Ovary (tissue), 9 donors: ENCODE data around the gene RCN1. TPM values are rescaled to one million over a fixed set of nuclear protein-coding genes. Genes with fewer than 3 reads are reported as not detected.

ENCODE experiments used
- DNase-seq, 5 donors: peaks; one replicate each; pipeline ENCODE4 v3.0.0-alpha.2; 2019 to 2020
- H3K27ac ChIP-seq, 2 donors: fragments of 200-600 bp; one replicate each; pipeline versions ENCODE4 v1.5.1 to v1.8.0; 2019 to 2022
- H3K27me3 ChIP-seq: fragments of 200-600 bp; one replicate; pipeline ENCODE4 v1.8.0; 2022
- H3K36me3 ChIP-seq: fragments of 200-600 bp; sonication (generic); one replicate; pipeline ENCODE4 v1.5.1; 2019
- H3K4me1 ChIP-seq: one replicate; pipeline ENCODE4 v1.8.1; 2013; ENCODE audit warnings: mild to moderate bottlenecking, moderate library complexity; ENCODE audit not compliant: insufficient read depth
- H3K4me3 ChIP-seq: fragments of 200-600 bp; sonication (generic); one replicate; pipeline ENCODE4 v1.5.1; 2017
- H3K9me3 ChIP-seq, 2 donors: fragments of 200-600 bp in 1 of 2; sonication (generic) in 1 of 2; one replicate each; pipeline versions ENCODE4 v1.5.1 to v1.8.1; 2013 to 2019; ENCODE audit warnings: mild to moderate bottlenecking in 1 of 2, moderate library complexity in 1 of 2
- CTCF ChIP-seq, 3 donors: fragments of 450-650 bp in 2 of 3; fragments of 200-600 bp in 1 of 3; IDR thresholded peaks; one replicate each; pipeline versions ENCODE4 v1.5.1 to v1.8.0; 2016 to 2022; ENCODE audit warnings: antibody characterized with exemption in 3 of 3, mild to moderate bottlenecking in 1 of 3
- EP300 ChIP-seq: sonication (generic); formaldehyde crosslinking; IDR thresholded peaks from one replicate; pipeline ENCODE4 v1.6.1; 2017; ENCODE audit warnings: antibody characterized with exemption
- POLR2A ChIP-seq: fragments of 450-650 bp; IDR thresholded peaks from one replicate; pipeline ENCODE4 v1.6.1; 2017; ENCODE audit warnings: antibody characterized with exemption, mild to moderate bottlenecking, moderate library complexity
- WGBS, 3 donors: extraction: QIAGEN DNeasy Blood & Tissue Kit in 1 of 3; methylation state at CpG; one replicate each; pipeline versions ENCODE4 v1.1.5 to v1.1.7; 2013 to 2017; 5-methylcytosine and 5-hydroxymethylcytosine counted together
- intact Hi-C, 4 donors: fragments of 100-400 bp; cut with DNase I; formaldehyde crosslinking; loops; one replicate each; pipeline versions ENCODE4 v1.11.0 to v1.15.1; 2022 to 2023
- polyA plus RNA-seq, 2 donors: library from polyadenylated mRNA; stranded (reverse); fragments of 200-250 nt in 1 of 2; fragments of 350-450 nt in 1 of 2; fragmentation: Illumina TruSeq in 1 of 2; extraction: RNeasy Lipid Tissue Mini Kit (QIAGEN cat#74804) in 1 of 2; gene quantifications; one replicate each; pipeline ENCODE4 v1.2.3, GENCODE V29; 2013 to 2014
- total RNA-seq, 7 donors: library from RNA; depleted of rRNA in 2 of 7; stranded (reverse); fragments of >200 nt in 2 of 7; fragmentation: NEBNext Ultra II Directional in 3 of 7; extraction: Animal tissue kit (Norgen Biotek cat#: 25700) in 3 of 7; gene quantifications; one replicate each; pipeline versions ENCODE4 v1.1.0 to v1.2.4, GENCODE V29; 2016 to 2023
- donor health status: DM: no; HTN: no; CAD: no; lungs with moderate emphysema.
- donor health status: DM: no; HTN: no; CAD: no.
- donor health status: Bipolar disorder and iron deficiency.
- donor health status: DM: yes; HTN: yes; CAD: no.
- donor health status: DM: no; HTN: no; CAD: no.
- donor health status: DM: yes; HTN: yes; CAD: no.

RCN1 gene
- total and polyA plus RNA-seq, 9 donors = 49.7 to 221 (median 89.6) TPM

GRCh38 chr11:32122200-32122599 is 31.3 kb downstream of the RCN1 start:
- intact Hi-C loops = no loop called here
- Histone ChIP-seq H3K36me3 (no peaks in the 10 kb centered on the region), H3K9me3 (no peaks in the 10 kb centered on the region), H3K4me3 (no peak overlapping the region), H3K27ac (no peak overlapping the region), H3K4me1 (no peaks in the 10 kb centered on the region), H3K27me3 (no peaks in the 10 kb centered on the region)
- no peak for TF ChIP-seq CTCF (IDR thresholded peaks at IDR 0.05)
- no peak for TF ChIP-seq POLR2A
- no peak for DNase-seq
- 51 to 66% (median 61%) methylated on average over 2 of the region's 2 CpGs for WGBS, 3 donors

DNA sequence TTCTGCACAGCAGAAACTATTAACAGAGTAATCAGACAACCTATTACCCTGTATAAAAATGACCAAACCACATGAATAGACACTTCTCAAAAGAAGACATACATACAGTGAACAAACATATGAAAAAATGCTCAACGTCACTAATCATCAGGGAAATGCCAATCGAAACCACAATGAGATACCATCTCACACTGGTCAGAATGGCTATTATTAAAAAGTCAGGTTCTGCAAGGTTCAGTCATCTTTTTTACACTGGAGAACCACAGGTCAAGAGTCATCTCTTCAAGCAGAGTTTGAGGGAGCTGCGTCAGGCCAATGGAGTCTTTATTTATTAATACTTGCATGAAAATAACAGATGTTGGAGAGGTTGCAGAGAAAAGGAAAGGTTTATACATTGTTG is 40.4 kb downstream of the RCN1 start:
- H3K27me3 ChIP-seq = no peaks in the 10 kb centered on the region
- H3K27ac ChIP-seq = no peak overlapping the region
- 78 to 84% (median 81%) methylated on average over 3 of the region's 3 CpGs for WGBS, 3 donors
- no peak for DNase-seq
- H3K4me3 ChIP-seq = no peak overlapping the region
- no peaks in the 10 kb centered on the region for H3K36me3 ChIP-seq
- intact Hi-C loops = no loop called here
- H3K9me3 ChIP-seq = no peaks in the 10 kb centered on the region
- TF ChIP-seq EP300 (no peak), CTCF (IDR thresholded peaks at IDR 0.05) (no peak), POLR2A (no peak)
- H3K4me1 ChIP-seq = no peaks in the 10 kb centered on the region

DNA sequence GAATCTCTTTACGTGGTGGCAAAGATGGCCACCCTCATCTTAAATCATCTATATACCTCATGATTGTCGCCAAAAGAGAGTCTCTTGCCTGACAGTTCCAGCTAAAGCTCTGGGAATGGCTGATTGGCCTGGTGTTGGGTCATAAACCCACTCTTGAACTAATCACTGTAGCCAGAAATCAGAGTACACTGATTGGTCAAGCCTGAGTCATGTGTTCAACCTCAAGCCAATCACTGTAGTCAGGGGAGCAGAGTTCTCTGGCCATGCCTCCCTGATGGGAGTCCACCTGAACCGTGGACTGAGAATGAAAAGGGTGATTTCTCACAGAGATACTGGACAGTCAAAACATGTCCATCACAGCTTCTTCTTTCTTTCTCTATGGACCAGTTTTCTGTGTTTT is 45.8 kb downstream of the RCN1 start:
- 89 to 92% (median 92%) methylated on average over 3 of the region's 3 CpGs for WGBS, 3 donors
- H3K27ac ChIP-seq = no peak overlapping the region
- no peak for DNase-seq
- no peaks in the 10 kb centered on the region for H3K4me1 ChIP-seq
- no peaks in the 10 kb centered on the region for H3K9me3 ChIP-seq
- no peak overlapping the region for H3K4me3 ChIP-seq
- TF ChIP-seq EP300 (no peak), CTCF (IDR thresholded peaks at IDR 0.05) (no peak), POLR2A (no peak)
- intact Hi-C loops = no loop called here
- H3K27me3 ChIP-seq = no peaks in the 10 kb centered on the region
- no peaks in the 10 kb centered on the region for H3K36me3 ChIP-seq

- no peak for TF ChIP-seq CTCF (IDR thresholded peaks at IDR 0.05)
- Histone ChIP-seq H3K9me3 (no peaks in the 10 kb centered on the region), H3K36me3 (no peaks in the 10 kb centered on the region), H3K4me3 (no peak overlapping the region), H3K4me1 (no peaks in the 10 kb centered on the region), H3K27me3 (no peaks in the 10 kb centered on the region), H3K27ac (no peak overlapping the region)
- intact Hi-C loops = no loop called here
- 0 to 10% (median 10%) methylated on average over 2 of the region's 2 CpGs for WGBS, 3 donors
- DNase-seq = no peak
Measured at GRCh38 chr11:32137263-32137662, 46.4 kb downstream of the RCN1 start.

GRCh38 chr11:32137869-32138268 is 47.0 kb downstream of the RCN1 start:
- H3K4me3 ChIP-seq = no peak overlapping the region
- no peaks in the 10 kb centered on the region for H3K27me3 ChIP-seq
- no peaks in the 10 kb centered on the region for H3K36me3 ChIP-seq
- TF ChIP-seq EP300 = no peak
- no peak for TF ChIP-seq POLR2A
- no peak for TF ChIP-seq CTCF (IDR thresholded peaks at IDR 0.05)
- WGBS, 3 donors = 97 to 99% (median 98%) methylated on average over 3 of the region's 3 CpGs
- H3K27ac ChIP-seq = no peak overlapping the region
- intact Hi-C loops = no loop called here
- H3K4me1 ChIP-seq = no peaks in the 10 kb centered on the region
- no peak for DNase-seq
- no peaks in the 10 kb centered on the region for H3K9me3 ChIP-seq
